OCI-LY3 (cell line): ENCODE measurements around the gene RRM2.

Source experiments
- CTCF ChIP-seq: fragments of 200-600, 300-600 bp; sonication (generic); IDR thresholded peaks from 2 replicates; pipeline ENCODE4 v1.5.1; 2014; ENCODE audit warnings: antibody characterized with exemption, low read length, low read depth
- EZH2phosphoT487 ChIP-seq: fragments of 200-600 bp; shearing (Covaris generic); IDR thresholded peaks from 2 replicates; pipeline ENCODE4 v1.6.1; 2018; ENCODE audit warnings: antibody characterized with exemption, mixed run types, low read depth

GRCh38 chr2:10151462-10151861, 28.9 kb downstream of the RRM2 start:
- TF ChIP-seq CTCF (no peak), EZH2phosphoT487 (no peak)
